ENCODE results near the gene GP1BA.
A peak's percentile ranks its signal among the peaks of the same experiment; 100 is the strongest.
"Not testable (repeated sequence)": the region's sequence is repeated elsewhere in the genome, so short reads cannot be mapped to it uniquely, and the experiment has no call there.

GP1BA gene

DNA sequence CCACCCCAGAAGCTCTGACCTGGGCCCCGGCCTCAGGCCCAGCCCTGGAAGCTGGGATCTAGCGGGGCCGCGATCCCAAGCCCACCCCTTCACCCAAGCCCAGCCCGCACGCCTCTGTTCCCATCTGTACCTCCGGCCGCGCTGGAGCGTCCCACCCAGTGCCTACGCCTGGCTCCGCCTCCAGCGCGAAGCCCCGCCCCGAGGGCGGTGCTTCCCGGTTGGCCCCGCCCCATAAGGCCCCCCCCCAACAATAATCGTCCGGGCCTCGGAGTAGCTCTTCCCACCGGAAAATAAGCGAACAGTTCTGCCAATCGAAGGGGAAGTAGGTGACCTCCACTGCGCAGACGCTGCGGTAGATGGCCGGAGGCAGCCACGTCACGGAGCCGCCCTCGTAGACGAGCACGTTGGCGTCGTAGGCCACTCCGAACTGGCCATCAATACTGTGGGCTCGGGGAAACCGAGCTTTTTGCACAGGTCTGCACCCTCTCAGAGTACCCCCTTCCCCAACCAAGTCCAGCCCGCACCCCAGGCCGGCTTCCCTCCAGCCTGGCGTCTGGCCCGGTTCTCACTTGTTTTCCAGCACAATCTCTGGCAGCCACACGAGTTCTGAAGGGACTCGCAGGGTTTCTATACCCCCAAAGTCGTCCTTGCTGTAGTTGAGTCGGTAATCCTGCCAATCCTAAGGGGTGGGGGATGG is 30.3 kb upstream of the GP1BA start:
- no peak for DNase-seq

DNA sequence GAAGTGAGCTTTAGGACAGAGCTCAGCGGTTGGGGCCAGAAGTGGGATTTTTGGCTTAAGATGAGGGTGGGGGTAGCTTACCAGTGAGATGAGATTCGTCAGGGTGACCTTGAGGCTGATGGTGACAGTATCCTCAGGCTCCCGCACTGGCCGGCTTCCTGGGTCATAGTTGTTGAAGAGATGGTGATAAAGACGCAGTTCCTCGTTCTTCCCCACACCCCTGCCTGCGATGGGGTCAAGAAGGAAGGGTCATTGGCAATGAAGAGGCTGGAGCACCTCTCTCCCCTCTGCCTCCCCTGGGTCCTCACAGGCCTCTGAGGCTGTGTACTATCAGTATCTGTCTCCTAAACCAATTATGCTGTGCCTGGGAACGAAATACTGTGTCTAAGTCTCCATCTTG is 29.5 kb upstream of the GP1BA start:
- DNase-seq, result no peak

DNA sequence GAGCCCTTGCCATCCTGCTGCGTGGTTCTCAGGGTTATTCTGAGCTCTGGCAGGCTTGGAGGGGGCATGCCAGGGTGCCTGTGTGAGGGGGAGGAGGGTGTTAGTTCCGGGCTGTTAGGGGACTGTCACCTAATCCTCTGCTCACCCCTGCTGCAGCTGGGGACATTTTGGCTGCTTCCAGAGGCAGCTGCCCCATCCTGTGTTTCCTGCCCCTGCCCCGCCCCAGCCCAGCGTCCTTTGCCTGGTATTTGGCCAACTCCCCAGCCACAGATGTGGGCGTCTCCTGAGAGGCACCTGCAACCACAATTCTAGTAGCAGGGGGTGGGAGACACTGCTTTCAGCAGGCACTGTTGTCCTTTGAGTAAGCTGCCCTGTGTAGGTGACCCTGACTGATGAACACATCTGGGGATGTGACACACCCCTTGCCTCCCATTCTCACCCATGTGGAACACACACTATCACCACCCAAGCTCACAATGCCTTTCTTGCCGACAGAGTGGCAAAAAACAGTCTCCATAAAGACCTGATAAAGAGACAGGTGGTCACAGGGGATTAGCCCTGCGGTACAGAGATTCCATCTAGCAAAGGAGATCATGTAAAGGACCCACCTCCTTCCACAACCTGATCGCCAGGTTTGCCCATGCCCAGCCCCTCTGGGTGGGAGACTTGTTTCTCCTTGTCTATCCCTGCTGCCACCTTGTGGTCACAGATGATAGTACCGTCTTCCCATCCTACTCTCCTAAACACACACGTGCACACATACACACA is 28.8 kb upstream of the GP1BA start, which contains the start of gene CHRNE:
TSS of gene CHRNE (minus strand) at position 48 of the 768 bp plus-strand sequence. CDS start at position 13, 35 bp downstream.
- DNase-seq, result peak; percentile 39

DNA sequence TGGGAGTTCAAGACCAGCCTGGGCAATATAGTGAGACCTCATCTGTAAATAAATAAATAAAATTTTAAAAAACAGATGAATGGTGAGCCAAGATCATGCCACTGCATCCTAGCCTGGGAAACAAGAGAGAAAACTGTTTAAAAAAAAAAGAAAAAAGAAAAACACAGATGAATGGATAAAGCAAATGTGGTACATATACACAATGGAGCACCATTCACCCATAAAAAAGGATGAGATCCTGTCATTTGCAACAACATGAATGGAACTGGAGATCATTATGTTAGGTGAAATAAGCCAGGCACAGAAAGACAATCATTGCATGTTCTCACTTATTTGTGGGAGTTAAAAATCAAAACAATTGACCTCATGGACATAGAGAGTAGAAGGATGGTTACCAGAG is 25.4 kb upstream of the GP1BA start:
- DNase-seq, result not testable (repeated sequence)

DNA sequence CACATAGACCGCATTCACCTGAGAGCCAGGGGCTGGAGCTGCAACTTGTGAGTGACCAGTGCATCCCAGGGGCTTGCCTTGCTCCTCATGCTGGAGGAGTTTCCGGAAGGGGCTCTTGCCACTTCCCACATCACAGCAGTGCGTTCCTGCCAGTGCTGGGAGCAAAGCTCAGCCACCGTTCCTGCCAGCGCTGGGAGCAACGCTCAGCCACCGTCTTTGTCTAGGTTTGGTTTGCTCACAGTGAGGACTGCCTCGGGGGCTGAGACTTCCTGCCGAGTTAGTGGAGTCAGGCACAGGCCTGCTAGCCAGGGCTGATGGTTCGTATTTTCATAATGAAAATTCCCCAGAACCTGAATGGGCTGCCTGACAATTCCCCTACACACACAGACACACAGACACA is 23.8 kb upstream of the GP1BA start:
- no peak for DNase-seq

- DNase-seq, result peak; percentile 36
These were observed 23.2 kb upstream of the GP1BA start for GRCh38 chr17:4908711-4909496.

- DNase-seq, result no peak
These were observed 18.1 kb upstream of the GP1BA start for GRCh38 chr17:4913994-4914393.

DNA sequence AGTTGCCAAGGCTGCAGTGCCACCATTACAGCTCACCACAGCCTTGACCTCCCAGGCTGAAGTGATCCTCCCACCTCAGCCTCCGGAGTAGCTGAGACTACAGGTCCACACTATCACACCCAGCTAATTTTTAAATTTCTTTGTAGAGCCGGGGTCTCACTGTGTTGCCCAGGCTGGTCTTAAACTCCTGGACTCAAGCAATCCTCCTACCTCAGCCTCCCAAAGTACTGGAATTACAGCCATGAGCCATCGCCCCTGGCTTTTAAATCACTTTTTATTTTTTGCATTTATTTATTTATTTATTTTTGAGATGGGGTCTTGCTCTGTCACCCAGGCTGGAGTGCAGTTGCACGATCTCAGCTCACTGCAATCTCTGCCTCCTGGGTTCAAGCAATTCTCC is 17.5 kb upstream of the GP1BA start:
- not testable (repeated sequence) for DNase-seq

DNA sequence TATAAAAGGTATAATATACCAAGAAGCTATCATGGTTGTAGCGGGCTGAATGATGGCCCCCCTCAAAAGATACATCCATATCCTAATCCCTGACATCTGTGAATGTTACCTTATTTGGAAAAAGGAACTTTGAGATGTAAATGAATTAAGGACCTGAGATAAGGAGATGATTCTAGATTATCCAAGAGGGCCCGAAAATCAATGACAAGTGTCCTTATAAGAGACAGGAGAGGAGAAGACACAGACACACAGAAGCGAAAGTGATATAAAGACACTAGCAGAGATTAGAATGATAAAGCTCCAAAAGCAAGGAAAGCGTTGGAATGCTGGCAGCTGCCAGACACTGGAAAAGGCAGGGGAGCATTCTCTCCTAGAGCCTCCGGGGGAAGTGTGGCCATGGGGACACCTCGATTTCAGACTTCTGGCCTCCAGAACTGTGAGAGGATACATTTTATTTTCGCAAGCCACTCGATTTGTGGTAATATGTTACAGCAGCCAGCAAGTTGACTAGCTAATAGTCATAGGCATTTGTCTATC is 12.5 kb upstream of the GP1BA start:
- no peak for DNase-seq

GRCh38 chr17:4920351-4921048 is 11.6 kb upstream of the GP1BA start:
- DNase-seq, result no peak

DNA sequence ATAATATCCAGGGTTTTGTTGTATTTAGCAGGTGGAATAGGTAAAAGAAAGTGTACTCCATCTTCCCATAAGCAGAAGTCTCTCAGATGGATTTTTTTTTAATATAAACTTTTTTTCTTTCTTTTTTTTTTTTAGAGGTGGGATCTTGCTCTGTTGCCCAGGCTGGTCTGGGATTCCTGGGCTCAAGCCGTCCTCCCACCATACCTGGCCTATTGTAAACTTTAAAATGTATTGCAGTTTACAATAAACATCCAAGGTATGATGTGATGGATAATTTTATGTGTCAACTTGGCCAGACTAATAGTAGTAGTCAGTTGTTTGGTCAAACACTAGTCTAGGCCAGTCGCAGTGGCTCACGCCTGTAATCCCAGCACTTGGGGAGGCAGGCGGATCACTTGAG is 10.8 kb upstream of the GP1BA start:
- no peak for DNase-seq

DNA sequence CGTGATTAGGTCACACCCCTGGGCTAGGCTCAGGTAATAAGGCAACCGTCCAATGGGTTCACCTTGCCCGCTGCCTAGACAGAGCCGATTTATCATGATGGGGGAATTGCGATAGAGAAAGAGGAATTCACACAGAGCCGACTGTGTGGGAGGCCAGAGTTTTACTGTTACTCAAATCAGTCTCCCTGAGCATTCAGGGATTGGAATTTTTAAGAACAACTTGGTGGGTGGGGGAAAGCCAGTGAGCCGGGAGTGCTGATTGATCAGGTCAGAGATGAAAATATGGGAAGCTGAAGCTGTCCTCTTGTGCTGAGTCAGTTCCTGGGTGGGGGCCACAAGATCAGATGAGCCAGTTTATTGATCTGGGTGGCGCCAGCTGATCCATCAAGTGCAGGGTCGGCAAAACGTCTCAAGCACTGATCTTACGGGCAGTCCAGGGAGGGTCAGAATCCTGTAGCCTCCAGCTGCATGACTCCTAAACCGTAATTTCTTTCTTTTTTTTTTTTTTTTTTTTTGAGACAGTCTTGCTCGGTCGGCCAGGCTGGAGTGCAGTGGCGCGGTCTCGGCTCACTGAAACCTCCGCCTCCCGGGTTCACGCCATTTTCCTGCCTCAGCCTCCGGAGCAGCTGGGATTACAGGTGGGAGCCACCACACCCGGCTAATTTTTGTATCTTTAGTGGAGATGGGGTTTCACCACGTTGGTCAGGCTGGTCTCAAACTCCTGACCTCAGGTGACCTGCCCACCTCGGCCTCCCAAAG is 5.3 kb upstream of the GP1BA start:
- DNase-seq, result not testable (repeated sequence)

DNA sequence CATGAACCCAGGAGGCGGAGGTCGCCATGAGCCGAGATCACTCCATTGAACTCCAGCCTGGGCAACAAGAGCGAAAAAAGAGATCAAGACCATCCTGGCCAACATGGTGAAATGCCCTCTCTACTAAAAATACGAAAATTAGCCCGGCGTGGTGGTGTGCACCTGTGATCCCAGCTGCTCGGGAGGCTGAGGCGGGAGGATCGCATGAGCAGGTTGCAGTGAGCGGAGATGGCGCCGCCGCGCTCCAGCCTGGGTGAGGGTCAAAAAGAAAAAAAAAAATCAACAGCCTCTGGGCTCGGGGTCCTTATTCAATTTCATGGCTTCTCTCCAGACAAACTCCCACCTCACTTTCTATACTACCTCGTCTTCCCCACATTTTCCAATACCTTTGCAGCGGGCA is 3.2 kb upstream of the GP1BA start:
- DNase-seq, result no peak

- DNase-seq, result no peak
These were observed 679 bp downstream of the GP1BA start for GRCh38 chr17:4932756-4933155.

- no peak for DNase-seq
These were observed 1.6 kb downstream of the GP1BA start for GRCh38 chr17:4933646-4934045.

- DNase-seq, result no peak
These were observed 2.3 kb downstream of the GP1BA start for GRCh38 chr17:4934173-4934979.

DNA sequence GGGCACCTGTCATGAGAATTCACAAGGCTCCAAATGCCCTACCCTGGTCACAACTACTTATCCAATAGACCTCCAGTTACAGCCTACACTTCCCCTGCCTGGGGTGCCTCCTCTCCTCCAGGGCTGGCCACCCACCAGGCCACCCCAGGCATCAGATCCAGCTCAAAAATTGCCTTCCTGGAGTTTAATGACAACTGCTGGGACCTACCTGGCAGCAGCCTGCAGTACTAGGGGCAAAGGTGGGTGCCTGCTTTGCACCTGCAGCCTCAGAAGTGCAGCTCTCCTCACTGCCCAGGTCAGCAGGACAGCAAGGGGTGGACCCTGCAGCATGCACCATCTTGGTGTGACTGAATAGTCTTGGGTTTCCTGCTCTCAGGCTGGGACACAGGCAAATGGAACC is 3.6 kb downstream of the GP1BA start:
- no peak for DNase-seq

- no peak for DNase-seq
These were observed 4.4 kb downstream of the GP1BA start for GRCh38 chr17:4936436-4936835.

GRCh38 chr17:4937553-4937952 is 5.5 kb downstream of the GP1BA start:
- no peak for DNase-seq

- no peak for DNase-seq
These were observed 6.0 kb downstream of the GP1BA start for GRCh38 chr17:4938069-4938491.

All from NCI-H526 treated with DMSO at 0.1 percent for 48 hours (cell line).